OCI-LY3 (cell line): Measurements from ENCODE around the gene WDR77.

Experiments
- H2AFZ ChIP-seq: fragments of 200-600, 300-600 bp; shearing (Covaris generic); 2 replicates; pipeline ENCODE4 v1.6.0; 2014; ENCODE audit warnings: antibody characterized with exemption, low read depth, low read length
- H3K27ac ChIP-seq: fragments of 200-600, 300-600 bp; sonication (generic); 2 replicates; pipeline ENCODE4 v1.5.1; 2014; ENCODE audit warnings: mild to moderate bottlenecking, low read length, moderate library complexity, mixed read lengths
- H3K27me3 ChIP-seq: fragments of 200-600, 300-600 bp; sonication (generic); 2 replicates; pipeline ENCODE4 v1.6.1; 2014; ENCODE audit warnings: low read depth, low read length, mixed read lengths
- H3K36me3 ChIP-seq: fragments of 200-600, 300-600 bp; sonication (generic); replicated peaks from 2 replicates; pipeline ENCODE3; 2014; ENCODE audit warnings: low read depth, low read length, mixed read lengths
- H3K4me1 ChIP-seq: fragments of 300-600, 200-600 bp; sonication (generic); 2 replicates; pipeline ENCODE4 v1.6.1; 2014; ENCODE audit warnings: low read length, mixed read lengths
- H3K4me2 ChIP-seq: fragments of 200-600, 300-600 bp; sonication (generic); 2 replicates; pipeline ENCODE4 v1.6.1; 2014; ENCODE audit warnings: low read length, mixed read lengths
- H3K4me3 ChIP-seq: fragments of 300-600, 200-600 bp; sonication (generic); 2 replicates; pipeline ENCODE4 v1.5.1; 2014; ENCODE audit warnings: antibody characterized with exemption, mild to moderate bottlenecking, low read length, moderate library complexity
- H3K79me2 ChIP-seq: fragments of 300-600, 200-600 bp; shearing (Covaris generic); 2 replicates; pipeline ENCODE4 v1.6.1; 2014; ENCODE audit warnings: mild to moderate bottlenecking, low read length, mixed read lengths
- H3K9ac ChIP-seq: fragments of 300-600, 200-600 bp; shearing (Covaris generic); 2 replicates; pipeline ENCODE4 v1.6.0; 2014; ENCODE audit warnings: mild to moderate bottlenecking, low read length, moderate library complexity
- H3K9me3 ChIP-seq: fragments of 200-600, 300-600 bp; shearing (Covaris generic); 2 replicates; pipeline ENCODE4 v1.6.1; 2014; ENCODE audit warnings: low read length, mixed read lengths; ENCODE audit not compliant: insufficient read depth
- H4K20me1 ChIP-seq: fragments of 200-600, 300-600 bp; sonication (generic); 2 replicates; pipeline ENCODE4 v1.6.1; 2016; ENCODE audit warnings: low read length, mixed read lengths; ENCODE audit not compliant: insufficient read depth
- CTCF ChIP-seq: fragments of 200-600, 300-600 bp; sonication (generic); IDR thresholded peaks from 2 replicates; pipeline ENCODE4 v1.5.1; 2014; ENCODE audit warnings: antibody characterized with exemption, low read length, low read depth
- EZH2phosphoT487 ChIP-seq: fragments of 200-600 bp; shearing (Covaris generic); IDR thresholded peaks from 2 replicates; pipeline ENCODE4 v1.6.1; 2018; ENCODE audit warnings: antibody characterized with exemption, mixed run types, low read depth

The WDR77 gene

GRCh38 chr1:111448482-111448917 is 556 bp downstream of the WDR77 start:
- TF ChIP-seq EZH2phosphoT487 (no peak), CTCF (no peak)
- H3K27me3 ChIP-seq, result no peaks in the 10 kb centered on the region
- H3K4me3 ChIP-seq, result peak overlapping the region; percentile 100
- peak overlapping the region; percentile 3; the same call in 1 of the 2 replicates for H3K27ac ChIP-seq
- peaks cover 79% of the 10 kb centered on the region for H3K79me2 ChIP-seq
- H3K4me2 ChIP-seq, result peak overlapping the region; percentile 94
- H3K4me1 ChIP-seq, result peaks cover 23% of the 10 kb centered on the region
- H3K36me3 ChIP-seq, result peaks cover 23% of the 10 kb centered on the region
- no peaks in the 10 kb centered on the region for H4K20me1 ChIP-seq
- no peak overlapping the region for H2AFZ ChIP-seq
- H3K9ac ChIP-seq, result peak overlapping the region; percentile 89
- H3K9me3 ChIP-seq, result no peaks in the 10 kb centered on the region

GRCh38 chr1:111446967-111447892 is 1.8 kb downstream of the WDR77 start:
- no peak for TF ChIP-seq EZH2phosphoT487
- no peak for TF ChIP-seq CTCF
- no peak overlapping the region for H3K27ac ChIP-seq
- peak overlapping the region; percentile 89 for H3K9ac ChIP-seq
- peak overlapping the region; percentile 94 for H3K4me2 ChIP-seq
- H3K36me3 ChIP-seq, result peaks cover 33% of the 10 kb centered on the region
- peaks cover 71% of the 10 kb centered on the region for H3K79me2 ChIP-seq
- H3K27me3 ChIP-seq, result no peaks in the 10 kb centered on the region
- H3K4me3 ChIP-seq, result peak overlapping the region; percentile 100
- no peaks in the 10 kb centered on the region for H3K9me3 ChIP-seq
- peaks cover 30% of the 10 kb centered on the region for H3K4me1 ChIP-seq
- H4K20me1 ChIP-seq, result no peaks in the 10 kb centered on the region
- H2AFZ ChIP-seq, result no peak overlapping the region

- H3K79me2 ChIP-seq, result peaks cover 68% of the 10 kb centered on the region
- peaks cover 39% of the 10 kb centered on the region for H3K36me3 ChIP-seq
- H3K9ac ChIP-seq, result no peak overlapping the region
- TF ChIP-seq CTCF (no peak), EZH2phosphoT487 (no peak)
- no peak overlapping the region for H3K4me2 ChIP-seq
- H3K27ac ChIP-seq, result no peak overlapping the region
- H3K4me1 ChIP-seq, result peaks cover 36% of the 10 kb centered on the region
- H3K9me3 ChIP-seq, result no peaks in the 10 kb centered on the region
- no peak overlapping the region for H3K4me3 ChIP-seq
- H3K27me3 ChIP-seq, result no peaks in the 10 kb centered on the region
- H4K20me1 ChIP-seq, result no peaks in the 10 kb centered on the region
- no peak overlapping the region for H2AFZ ChIP-seq
Observed at GRCh38 chr1:111446546-111446945, 2.5 kb downstream of the WDR77 start.

GRCh38 chr1:111444031-111444430 is 5.0 kb downstream of the WDR77 start:
- H3K79me2 ChIP-seq, result peaks cover 43% of the 10 kb centered on the region
- H3K4me3 ChIP-seq, result no peak overlapping the region
- H3K27me3 ChIP-seq, result no peaks in the 10 kb centered on the region
- H2AFZ ChIP-seq, result no peak overlapping the region
- no peaks in the 10 kb centered on the region for H3K9me3 ChIP-seq
- peaks cover 46% of the 10 kb centered on the region for H3K36me3 ChIP-seq
- peaks cover 27% of the 10 kb centered on the region for H3K4me1 ChIP-seq
- no peaks in the 10 kb centered on the region for H4K20me1 ChIP-seq
- no peak overlapping the region for H3K4me2 ChIP-seq
- TF ChIP-seq EZH2phosphoT487 (no peak), CTCF (no peak)
- H3K27ac ChIP-seq, result no peak overlapping the region
- no peak overlapping the region for H3K9ac ChIP-seq
